HepG2 (cell line): ENCODE data around the gene TBC1D14. TPM values are rescaled to one million over a fixed set of nuclear protein-coding genes. Genes with fewer than 3 reads are reported as not detected.
A peak's percentile ranks its signal among the peaks of the same experiment; 100 is the strongest.

Experiments
- AFF4 ChIP-seq: sonication (generic); formaldehyde crosslinking; IDR thresholded peaks from 2 replicates; pipeline ENCODE4 v1.4.0; 2020; ENCODE audit warnings: missing genetic modification reagents
- CAMTA2 ChIP-seq: sonication (generic); formaldehyde crosslinking; IDR thresholded peaks from 2 replicates; pipeline ENCODE4 v1.4.0; 2020; ENCODE audit warnings: mild to moderate bottlenecking, missing genetic modification reagents, borderline replicate concordance
- FOSL2 ChIP-seq: sonication (generic); formaldehyde crosslinking; IDR thresholded peaks from 2 replicates; pipeline ENCODE4 v1.4.0; 2020; ENCODE audit warnings: missing genetic modification reagents
- HDAC6 ChIP-seq: fragments of 200-600 bp; sonication (generic); IDR thresholded peaks from 2 replicates; pipeline ENCODE4 v1.7.0; 2017; ENCODE audit warnings: mild to moderate bottlenecking, antibody characterized with exemption, low read length, low read depth
- HMGA1 ChIP-seq: sonication (generic); formaldehyde crosslinking; conservative IDR thresholded peaks from 2 replicates; pipeline ENCODE4 v1.4.0; 2020; ENCODE audit warnings: missing genetic modification reagents
- KMT2A ChIP-seq: sonication (generic); formaldehyde crosslinking; IDR thresholded peaks from 2 replicates; pipeline ENCODE4 v1.4.0; 2020; ENCODE audit warnings: missing genetic modification reagents
- RAD21 ChIP-seq: fragments of 450-650 bp; formaldehyde crosslinking; IDR thresholded peaks from 2 replicates; pipeline ENCODE4 v1.5.0; 2020; ENCODE audit warnings: mild to moderate bottlenecking
- SALL1 ChIP-seq: sonication (generic); formaldehyde crosslinking; IDR thresholded peaks from 2 replicates; pipeline ENCODE4 v1.8.0; 2022; ENCODE audit warnings: mild to moderate bottlenecking, missing genetic modification reagents
- SNRNP70 ChIP-seq: fragments of 200-400 bp; formaldehyde crosslinking; IDR thresholded peaks from 2 replicates; pipeline ENCODE4 v1.6.1; 2017; ENCODE audit warnings: mild to moderate bottlenecking, low read depth, low read length, moderate library complexity
- SPEN ChIP-seq: sonication (generic); formaldehyde crosslinking; IDR thresholded peaks from 2 replicates; pipeline ENCODE4 v1.5.1; 2020; ENCODE audit warnings: low read depth, mild to moderate bottlenecking, missing genetic modification reagents
- STAG1 ChIP-seq: sonication (generic); formaldehyde crosslinking; IDR thresholded peaks from 2 replicates; pipeline ENCODE4 v1.4.0; 2020; ENCODE audit warnings: missing genetic modification reagents
- ZFP36 ChIP-seq: fragments of 150-350 bp; IDR thresholded peaks from 2 replicates; pipeline ENCODE4 v1.6.1; 2018; ENCODE audit warnings: borderline replicate concordance, low read length, low read depth; ENCODE audit not compliant: partially characterized antibody
- polyA plus RNA-seq, 8 experiments: library from polyadenylated mRNA; depleted of rRNA in 3 of 8; stranded (reverse) in 7 of 8; unstranded in 1 of 8; fragments of >200 nt; fragmentation: Illumina TruSeq in 4 of 8; extraction: Trizol in 4 of 8; gene quantifications; 2 replicates each; pipeline versions ENCODE4 v1.2.1 to v1.2.3, GENCODE V29; 2011 to 2016; ENCODE audit warnings: low read depth in 4 of 8, missing spikeins in 1 of 8, mixed read lengths in 1 of 8; ENCODE audit not compliant: insufficient read depth in 1 of 8
- total RNA-seq, 5 experiments: library from RNA; depleted of rRNA; stranded (reverse); fragments of >200 nt; fragmentation: Illumina TruSeq; extraction: Trizol; gene quantifications; 2 replicates each; pipeline ENCODE4 v1.2.3, GENCODE V29; 2016; ENCODE audit warnings: low read depth in 1 of 5
- TF ChIP-seq, protein P1 (sequence below): IDR thresholded peaks from 2 replicates; pipeline ENCODE4 v1.4.0; 2020; ENCODE audit warnings: mild to moderate bottlenecking, missing genetic modification reagents
- TF ChIP-seq, protein P2 (sequence below): sonication (generic); formaldehyde crosslinking; IDR thresholded peaks from 2 replicates; pipeline ENCODE4 v1.4.0; 2020; ENCODE audit warnings: low read depth, mild to moderate bottlenecking, missing genetic modification reagents
- TF ChIP-seq, protein P3 (sequence below): sonication (generic); formaldehyde crosslinking; IDR thresholded peaks from 2 replicates; pipeline ENCODE4 v1.9.0; 2022; ENCODE audit warnings: low read depth, missing genetic modification reagents

The TBC1D14 gene
- total and polyA plus RNA-seq, 2 of the 13 experiments (the other 11 are each of a cell fraction or from before 2014, with no cell fraction given): 29.5 to 46.5 TPM

DNA sequence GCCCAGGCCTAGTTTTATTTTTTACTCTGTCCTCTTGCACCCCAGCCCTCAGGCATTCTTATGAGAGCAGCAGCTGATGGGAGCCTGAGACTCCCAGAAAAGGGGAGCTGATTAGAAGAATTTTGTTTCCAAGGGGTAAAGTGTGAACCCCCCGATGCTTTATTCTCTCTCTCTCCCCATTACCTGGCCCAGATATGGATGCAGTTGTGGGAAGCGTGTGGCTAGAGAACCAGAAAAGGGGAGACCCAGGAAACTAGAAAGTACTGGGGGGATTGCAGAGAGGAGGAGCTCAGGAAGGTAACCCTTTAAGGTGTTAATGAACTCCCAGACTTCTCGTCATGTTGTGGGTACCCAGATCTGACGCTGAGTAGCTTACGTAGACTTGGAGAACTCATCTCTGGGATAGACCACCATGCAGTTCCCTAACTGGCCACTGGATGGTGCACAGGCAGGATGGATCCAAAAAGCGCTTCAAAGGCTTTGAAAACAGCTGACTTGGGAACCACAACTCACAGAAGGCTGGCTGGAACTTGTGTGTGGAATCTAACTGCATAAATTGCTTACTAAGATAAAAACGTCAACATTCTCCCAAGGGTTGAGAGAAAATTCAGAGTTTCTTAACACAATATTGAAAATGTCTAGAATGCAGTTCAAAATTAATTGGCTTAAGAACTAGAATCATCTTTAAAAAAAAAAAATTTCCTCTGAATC, 64.7 kb downstream of the TBC1D14 start (continued):
- no peak for TF ChIP-seq ZFP36
- TF ChIP-seq, protein P1, sequence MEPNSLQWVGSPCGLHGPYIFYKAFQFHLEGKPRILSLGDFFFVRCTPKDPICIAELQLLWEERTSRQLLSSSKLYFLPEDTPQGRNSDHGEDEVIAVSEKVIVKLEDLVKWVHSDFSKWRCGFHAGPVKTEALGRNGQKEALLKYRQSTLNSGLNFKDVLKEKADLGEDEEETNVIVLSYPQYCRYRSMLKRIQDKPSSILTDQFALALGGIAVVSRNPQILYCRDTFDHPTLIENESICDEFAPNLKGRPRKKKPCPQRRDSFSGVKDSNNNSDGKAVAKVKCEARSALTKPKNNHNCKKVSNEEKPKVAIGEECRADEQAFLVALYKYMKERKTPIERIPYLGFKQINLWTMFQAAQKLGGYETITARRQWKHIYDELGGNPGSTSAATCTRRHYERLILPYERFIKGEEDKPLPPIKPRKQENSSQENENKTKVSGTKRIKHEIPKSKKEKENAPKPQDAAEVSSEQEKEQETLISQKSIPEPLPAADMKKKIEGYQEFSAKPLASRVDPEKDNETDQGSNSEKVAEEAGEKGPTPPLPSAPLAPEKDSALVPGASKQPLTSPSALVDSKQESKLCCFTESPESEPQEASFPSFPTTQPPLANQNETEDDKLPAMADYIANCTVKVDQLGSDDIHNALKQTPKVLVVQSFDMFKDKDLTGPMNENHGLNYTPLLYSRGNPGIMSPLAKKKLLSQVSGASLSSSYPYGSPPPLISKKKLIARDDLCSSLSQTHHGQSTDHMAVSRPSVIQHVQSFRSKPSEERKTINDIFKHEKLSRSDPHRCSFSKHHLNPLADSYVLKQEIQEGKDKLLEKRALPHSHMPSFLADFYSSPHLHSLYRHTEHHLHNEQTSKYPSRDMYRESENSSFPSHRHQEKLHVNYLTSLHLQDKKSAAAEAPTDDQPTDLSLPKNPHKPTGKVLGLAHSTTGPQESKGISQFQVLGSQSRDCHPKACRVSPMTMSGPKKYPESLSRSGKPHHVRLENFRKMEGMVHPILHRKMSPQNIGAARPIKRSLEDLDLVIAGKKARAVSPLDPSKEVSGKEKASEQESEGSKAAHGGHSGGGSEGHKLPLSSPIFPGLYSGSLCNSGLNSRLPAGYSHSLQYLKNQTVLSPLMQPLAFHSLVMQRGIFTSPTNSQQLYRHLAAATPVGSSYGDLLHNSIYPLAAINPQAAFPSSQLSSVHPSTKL (CRISPR knock-in tag): peak; percentile 24; the same call in 1 of the 2 replicates
- no peak for TF ChIP-seq SPEN (CRISPR knock-in tag)
- TF ChIP-seq RAD21: peak; percentile 74
- TF ChIP-seq CAMTA2 (CRISPR knock-in tag): no peak
- TF ChIP-seq, protein P2, sequence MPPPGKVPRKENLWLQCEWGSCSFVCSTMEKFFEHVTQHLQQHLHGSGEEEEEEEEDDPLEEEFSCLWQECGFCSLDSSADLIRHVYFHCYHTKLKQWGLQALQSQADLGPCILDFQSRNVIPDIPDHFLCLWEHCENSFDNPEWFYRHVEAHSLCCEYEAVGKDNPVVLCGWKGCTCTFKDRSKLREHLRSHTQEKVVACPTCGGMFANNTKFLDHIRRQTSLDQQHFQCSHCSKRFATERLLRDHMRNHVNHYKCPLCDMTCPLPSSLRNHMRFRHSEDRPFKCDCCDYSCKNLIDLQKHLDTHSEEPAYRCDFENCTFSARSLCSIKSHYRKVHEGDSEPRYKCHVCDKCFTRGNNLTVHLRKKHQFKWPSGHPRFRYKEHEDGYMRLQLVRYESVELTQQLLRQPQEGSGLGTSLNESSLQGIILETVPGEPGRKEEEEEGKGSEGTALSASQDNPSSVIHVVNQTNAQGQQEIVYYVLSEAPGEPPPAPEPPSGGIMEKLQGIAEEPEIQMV (CRISPR knock-in tag): no peak
- no peak for TF ChIP-seq AFF4 (CRISPR knock-in tag)
- peak; percentile 78 for TF ChIP-seq STAG1
- TF ChIP-seq FOSL2: peak; percentile 37; the same call in 1 of the 2 replicates
- TF ChIP-seq HMGA1: no peak
- TF ChIP-seq KMT2A (CRISPR knock-in tag): peak; percentile 46; the same call in 1 of the 2 replicates
- TF ChIP-seq SNRNP70: no peak
- peak; percentile 30; the same call in 1 of the 2 replicates for TF ChIP-seq SALL1 (CRISPR knock-in tag)
- TF ChIP-seq HDAC6: no peak
- TF ChIP-seq, protein P3, sequence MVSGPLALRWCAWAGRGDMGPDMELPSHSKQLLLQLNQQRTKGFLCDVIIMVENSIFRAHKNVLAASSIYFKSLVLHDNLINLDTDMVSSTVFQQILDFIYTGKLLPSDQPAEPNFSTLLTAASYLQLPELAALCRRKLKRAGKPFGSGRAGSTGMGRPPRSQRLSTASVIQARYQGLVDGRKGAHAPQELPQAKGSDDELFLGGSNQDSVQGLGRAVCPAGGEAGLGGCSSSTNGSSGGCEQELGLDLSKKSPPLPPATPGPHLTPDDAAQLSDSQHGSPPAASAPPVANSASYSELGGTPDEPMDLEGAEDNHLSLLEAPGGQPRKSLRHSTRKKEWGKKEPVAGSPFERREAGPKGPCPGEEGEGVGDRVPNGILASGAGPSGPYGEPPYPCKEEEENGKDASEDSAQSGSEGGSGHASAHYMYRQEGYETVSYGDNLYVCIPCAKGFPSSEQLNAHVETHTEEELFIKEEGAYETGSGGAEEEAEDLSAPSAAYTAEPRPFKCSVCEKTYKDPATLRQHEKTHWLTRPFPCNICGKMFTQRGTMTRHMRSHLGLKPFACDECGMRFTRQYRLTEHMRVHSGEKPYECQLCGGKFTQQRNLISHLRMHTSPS (CRISPR knock-in tag): no peak
